GM18520 (cell line): ENCODE data around the gene ABCC3.
"Not testable (repeated sequence)": the region's sequence is repeated elsewhere in the genome, so short reads cannot be mapped to it uniquely, and the experiment has no call there.

Experiments
- ATAC-seq: cut with Tn5 transposase; IDR thresholded peaks from one replicate; pipeline ENCODE4 v1.9.1; 2021; ENCODE audit not compliant: unreplicated experiment

ABCC3 gene

DNA sequence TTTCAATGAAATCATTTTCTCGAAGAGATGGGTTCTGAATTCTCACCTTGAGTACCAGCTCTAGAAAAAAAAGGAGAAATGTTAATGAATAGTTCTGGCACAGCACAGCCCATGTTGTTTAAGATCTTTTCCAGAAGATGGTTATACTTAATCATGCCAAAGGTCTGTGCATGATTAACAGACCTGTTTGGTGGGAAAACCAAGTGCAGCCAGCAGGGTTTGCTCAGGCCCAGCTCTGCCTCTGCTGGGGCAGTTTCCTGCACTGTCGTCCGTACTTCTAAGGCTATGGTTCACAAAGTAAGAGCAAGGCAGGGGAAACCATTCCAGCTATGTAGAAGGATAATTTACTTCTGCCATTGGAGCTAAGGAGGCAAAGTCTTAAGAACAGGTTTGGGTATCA lies 62.4 kb downstream of the ABCC3 start:
- no peak for ATAC-seq

DNA sequence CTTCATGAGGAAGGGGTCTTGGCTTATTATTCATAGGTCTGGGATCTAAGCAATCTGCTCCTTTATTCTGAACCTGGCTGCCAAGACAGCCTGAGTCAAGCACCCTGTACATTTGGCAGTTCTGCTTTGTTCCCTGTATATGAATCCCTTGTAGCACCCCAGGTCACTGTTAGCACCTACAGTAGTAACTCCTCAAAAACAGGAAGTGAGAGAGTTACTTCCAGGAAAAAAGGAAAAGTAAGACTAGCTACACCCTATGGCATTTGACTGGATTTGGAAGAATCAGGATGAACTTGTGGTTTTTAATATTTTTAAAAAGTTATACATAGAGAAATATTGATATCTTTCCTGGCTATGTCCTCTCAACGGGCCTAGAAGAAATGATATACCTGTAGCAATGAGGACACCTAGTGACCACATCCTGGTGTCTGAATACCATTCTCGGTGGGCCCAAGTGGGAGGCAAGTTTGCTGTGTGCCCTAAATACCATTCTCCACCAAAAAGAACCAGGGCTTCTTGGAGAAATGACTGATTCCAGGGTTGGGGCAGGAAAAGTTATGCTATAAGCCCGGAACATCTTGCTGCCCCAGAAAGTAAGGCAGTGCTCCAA lies 63.1 kb downstream of the ABCC3 start:
- ATAC-seq: no peak

- ATAC-seq: no peak
Measured at GRCh38 chr17:50699410-50699809, 64.7 kb downstream of the ABCC3 start.

GRCh38 chr17:50703162-50703561 lies 68.5 kb downstream of the ABCC3 start:
- no peak for ATAC-seq

GRCh38 chr17:50707289-50708049 lies 72.8 kb downstream of the ABCC3 start, which contains the start of gene ANKRD40:
Gene ANKRD40 (minus strand): TSS chr17:50707914. CDS start chr17:50707654, 260 bp downstream.
- peak; percentile 87 for ATAC-seq

DNA sequence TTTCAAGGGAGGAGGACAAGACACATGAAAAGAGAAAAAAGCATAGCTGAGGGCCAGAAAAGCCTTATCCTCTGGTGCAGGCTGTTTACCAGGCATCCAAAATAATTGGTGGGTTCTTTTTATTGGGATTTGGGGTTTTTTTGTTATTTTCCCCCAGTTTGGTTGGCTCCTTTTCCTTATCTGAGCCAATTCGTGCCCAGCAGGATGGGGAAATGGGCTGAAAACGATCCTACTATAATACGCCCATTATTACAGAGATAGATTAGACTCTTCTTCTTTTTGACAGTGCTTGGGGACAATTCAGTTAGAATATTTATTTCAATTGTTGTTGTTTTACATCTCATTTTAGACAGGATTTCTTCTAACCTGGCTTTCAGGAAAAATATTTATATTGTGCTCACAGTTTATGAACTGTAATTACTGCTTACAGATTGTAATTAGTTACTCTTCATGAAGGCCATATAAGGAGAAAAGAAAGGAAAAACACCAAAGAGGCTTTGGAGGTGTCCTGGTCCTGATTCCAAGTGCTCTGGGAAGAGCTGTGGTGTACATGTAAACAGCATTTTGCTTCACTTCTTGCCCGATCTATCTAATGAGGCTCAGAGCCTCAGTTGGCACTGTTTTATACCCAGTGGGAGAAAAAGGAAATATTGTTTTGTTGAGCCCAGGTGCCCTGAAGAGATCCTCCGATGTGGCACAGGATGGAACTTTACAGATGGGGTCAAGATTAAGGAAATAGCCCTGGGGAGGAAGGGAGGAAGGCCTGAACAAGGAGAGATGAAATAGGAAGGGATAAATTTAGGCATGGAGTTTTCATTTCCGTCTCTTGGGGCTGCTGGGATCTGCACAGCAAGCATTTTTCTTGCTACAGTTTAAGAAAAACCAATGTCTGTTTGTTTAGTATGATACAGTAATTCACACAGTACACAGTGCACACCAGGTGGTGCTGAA lies 73.6 kb downstream of the ABCC3 start:
- no peak for ATAC-seq

DNA sequence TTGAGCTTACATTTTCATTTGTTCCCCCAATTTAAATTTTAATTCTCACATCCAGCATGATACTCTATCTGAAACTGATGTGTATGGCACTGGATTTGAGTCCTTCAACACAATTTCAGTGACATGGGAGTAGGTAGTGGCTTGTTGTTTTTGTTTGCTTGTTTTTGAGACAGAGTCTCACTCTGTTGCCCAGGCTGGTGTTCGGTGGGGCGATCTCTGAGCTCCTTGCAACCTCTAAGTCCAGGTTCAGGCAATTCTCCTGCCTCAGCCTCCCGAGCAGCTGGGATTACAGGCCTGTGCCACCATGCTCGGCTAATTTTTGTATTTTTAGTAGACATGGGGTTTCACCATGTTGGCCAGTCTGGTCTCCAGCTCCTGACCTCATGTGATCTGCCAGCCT lies 74.4 kb downstream of the ABCC3 start:
- ATAC-seq: not testable (repeated sequence)

- ATAC-seq: no peak
Measured at GRCh38 chr17:50710025-50710424, 75.3 kb downstream of the ABCC3 start.

GRCh38 chr17:50710650-50711049 lies 76.0 kb downstream of the ABCC3 start:
- no peak for ATAC-seq

GRCh38 chr17:50712641-50713040 lies 78.0 kb downstream of the ABCC3 start:
- no peak for ATAC-seq

GRCh38 chr17:50715471-50715870 lies 80.8 kb downstream of the ABCC3 start:
- ATAC-seq: no peak

DNA sequence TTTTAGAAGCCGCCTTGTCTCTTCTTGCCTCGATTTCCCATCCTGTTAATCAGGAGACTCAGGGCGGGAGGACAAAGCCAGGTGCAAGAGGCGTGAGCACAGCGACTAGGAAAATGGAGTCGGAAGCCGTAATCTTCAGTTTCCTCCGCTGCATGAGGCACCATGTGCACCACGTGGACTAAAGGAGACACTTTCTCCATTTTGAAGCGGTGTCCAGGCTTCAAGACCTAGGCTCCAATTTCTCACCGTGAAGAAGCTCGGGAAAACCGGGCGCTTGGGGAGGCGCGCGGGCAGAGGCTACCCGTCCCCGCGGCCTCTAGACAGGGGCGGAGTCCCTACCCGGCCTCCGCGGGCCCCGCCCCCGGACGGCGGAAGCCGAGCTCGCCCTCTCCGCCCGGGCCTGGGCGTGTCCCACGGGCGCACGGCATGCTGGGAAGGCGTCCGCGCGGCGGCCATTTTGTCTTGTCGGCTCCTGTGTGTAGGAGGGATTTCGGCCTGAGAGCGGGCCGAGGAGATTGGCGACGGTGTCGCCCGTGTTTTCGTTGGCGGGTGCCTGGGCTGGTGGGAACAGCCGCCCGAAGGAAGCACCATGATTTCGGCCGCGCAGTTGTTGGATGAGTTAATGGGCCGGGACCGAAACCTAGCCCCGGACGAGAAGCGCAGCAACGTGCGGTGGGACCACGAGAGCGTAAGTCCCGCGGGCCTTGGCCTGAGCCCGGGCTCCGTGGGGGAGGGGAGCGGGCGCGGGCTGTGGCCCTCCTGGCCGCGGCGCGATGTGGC lies 84.7 kb downstream of the ABCC3 start, which contains the start of gene LUC7L3:
TSS of gene LUC7L3 (plus strand) at position 460 of the 780 bp plus-strand sequence. CDS start at position 590, 130 bp downstream.
- ATAC-seq: peak; percentile 87

- ATAC-seq: no peak
Measured at GRCh38 chr17:50719924-50720794, 85.5 kb downstream of the ABCC3 start.

- ATAC-seq: no peak
Measured at GRCh38 chr17:50721194-50722010, 86.7 kb downstream of the ABCC3 start.

DNA sequence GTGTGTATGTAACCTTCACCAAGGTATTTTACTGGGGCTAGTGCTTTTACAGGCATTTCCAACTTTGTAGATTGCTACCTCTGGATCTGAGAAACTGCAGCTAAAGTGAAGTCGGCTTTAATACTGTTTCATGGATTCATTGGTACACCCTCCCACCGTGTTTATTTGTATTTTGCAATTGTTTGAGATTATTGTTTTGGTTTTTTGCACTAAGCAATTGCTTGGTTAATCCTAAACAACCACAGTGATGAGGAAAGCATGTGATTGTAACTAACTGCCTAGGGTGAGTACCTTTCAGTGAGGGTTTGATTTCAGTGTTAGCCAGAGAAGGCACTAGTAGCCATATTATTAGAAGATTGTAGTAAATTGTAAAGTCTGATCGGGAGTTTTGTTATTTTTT lies 88.1 kb downstream of the ABCC3 start:
- ATAC-seq: no peak

GRCh38 chr17:50724622-50725021 lies 89.9 kb downstream of the ABCC3 start:
- ATAC-seq: not testable (repeated sequence)

DNA sequence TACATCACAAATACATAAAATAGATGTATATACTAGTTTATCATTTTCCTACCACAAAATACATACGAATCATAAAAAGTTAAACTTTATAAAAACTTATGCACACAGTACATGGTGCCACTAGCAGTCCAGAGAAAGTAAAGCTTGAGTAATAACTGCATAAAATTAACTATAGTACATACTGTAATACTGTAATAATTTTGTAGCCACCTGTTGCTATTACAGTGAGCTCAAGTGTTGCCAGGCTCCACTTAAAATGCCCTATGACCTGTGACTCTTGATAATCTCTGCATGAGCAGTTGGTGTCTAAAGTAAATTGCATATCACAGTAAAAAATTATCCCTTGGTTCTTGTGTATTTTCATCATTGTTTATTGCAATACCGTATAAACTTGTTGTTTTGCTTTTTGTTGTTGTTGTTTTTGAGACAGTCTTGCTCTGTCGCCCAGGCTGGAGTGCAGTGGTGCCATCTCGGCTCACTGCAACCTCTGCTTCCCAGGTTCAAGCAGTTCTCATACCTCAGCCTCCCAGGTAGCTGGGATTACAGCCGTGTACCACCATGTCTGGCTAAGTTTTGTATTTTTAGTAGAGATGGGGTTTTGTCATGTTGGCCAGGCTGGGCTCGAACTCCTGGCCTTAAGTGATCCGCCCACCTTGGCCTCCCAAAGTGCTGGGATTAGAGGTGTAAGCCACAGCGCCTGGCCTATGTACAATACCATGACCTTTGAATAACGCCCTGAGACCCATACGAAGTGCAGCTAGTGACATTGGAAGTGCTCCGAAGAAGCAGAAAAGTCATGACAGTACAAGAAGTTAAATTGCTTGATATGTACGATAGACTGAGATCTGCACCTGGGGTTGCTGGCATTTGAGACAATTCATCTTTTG lies 91.3 kb downstream of the ABCC3 start:
- ATAC-seq: no peak

DNA sequence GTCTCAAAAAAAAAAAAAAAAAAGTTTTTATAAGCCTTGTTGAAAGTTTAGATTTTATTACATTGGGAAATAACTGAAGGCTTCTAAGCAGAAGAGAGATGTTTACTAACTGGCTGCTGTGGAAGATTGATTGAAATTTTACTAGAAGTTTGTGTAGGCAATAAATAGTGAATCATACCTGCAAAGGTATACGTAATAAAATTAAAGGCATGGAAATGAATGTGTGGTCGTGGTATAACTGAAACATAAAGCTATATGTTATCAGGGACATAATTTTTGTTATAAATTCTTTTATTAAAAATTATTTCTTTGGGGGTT lies 93.4 kb downstream of the ABCC3 start:
- no peak for ATAC-seq
